GM12873 (cell line): ENCODE measurements around the gene RNASE13.
A peak's percentile ranks its signal among the peaks of the same experiment; 100 is the strongest.

Experiments used
- TF ChIP-seq, protein P1 (sequence below): IDR thresholded peaks from 2 replicates; pipeline ENCODE4 v1.5.1; 2012; ENCODE audit warnings: low read depth, mild to moderate bottlenecking, moderate library complexity, low read length, control low read depth; ENCODE audit not compliant: insufficient read depth; ENCODE audit errors: missing control alignments

RNASE13 gene

DNA sequence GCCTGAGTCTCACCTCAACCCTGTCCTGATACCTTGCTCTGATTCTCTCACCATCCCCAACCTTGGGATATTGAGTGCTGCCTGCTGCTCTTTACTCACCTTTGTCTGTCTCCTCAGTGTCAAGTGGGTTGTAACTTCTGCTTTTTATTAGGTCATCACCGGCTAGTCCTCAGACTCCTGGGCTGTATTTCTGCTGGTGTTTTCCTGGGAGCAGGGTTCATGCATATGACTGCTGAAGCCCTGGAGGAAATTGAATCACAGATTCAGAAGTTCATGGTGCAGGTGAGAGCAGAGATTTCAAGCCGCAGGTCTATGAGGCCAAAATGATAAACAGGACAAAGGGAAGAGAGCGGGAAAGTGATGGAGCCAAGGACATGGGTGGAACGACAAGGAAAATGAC is 35.0 kb downstream of the RNASE13 start:
- TF ChIP-seq, protein P1, sequence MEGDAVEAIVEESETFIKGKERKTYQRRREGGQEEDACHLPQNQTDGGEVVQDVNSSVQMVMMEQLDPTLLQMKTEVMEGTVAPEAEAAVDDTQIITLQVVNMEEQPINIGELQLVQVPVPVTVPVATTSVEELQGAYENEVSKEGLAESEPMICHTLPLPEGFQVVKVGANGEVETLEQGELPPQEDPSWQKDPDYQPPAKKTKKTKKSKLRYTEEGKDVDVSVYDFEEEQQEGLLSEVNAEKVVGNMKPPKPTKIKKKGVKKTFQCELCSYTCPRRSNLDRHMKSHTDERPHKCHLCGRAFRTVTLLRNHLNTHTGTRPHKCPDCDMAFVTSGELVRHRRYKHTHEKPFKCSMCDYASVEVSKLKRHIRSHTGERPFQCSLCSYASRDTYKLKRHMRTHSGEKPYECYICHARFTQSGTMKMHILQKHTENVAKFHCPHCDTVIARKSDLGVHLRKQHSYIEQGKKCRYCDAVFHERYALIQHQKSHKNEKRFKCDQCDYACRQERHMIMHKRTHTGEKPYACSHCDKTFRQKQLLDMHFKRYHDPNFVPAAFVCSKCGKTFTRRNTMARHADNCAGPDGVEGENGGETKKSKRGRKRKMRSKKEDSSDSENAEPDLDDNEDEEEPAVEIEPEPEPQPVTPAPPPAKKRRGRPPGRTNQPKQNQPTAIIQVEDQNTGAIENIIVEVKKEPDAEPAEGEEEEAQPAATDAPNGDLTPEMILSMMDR: no peak

DNA sequence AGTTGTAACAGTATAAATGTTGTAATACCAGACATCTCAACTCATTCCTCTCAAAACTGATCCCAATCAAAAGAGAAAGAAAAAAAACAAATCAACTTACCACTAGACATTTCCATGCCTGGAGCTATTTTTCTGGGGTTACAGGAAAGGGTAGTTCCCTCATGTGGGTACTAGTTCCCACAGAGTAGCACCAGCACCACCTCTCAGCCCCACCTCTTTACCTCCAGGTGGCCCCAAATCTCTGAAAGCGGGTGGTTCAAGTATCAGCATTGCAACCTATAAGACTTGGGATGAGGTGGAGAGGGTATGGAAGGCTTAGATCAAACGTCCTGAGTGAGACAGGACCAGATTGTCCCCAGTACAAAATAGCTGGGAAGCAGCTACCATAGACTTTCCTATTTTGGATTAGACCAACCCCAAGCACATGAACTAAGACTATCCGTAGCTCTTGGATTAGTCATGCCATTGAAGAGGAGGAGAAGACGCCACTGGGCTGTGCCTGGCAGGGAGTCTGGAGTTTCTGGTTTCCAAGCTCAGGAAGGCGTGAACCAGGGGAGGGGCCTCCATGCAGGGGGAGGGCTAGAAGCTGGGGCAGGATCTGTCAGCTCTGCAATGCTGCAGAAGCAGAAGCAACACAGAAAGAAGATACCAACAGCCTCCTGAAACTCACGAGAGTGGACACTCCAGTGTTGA is 35.8 kb downstream of the RNASE13 start, which contains the start of gene SLC39A2:
Gene SLC39A2, plus strand, starts transcription at position 620 of the 693 bp plus-strand sequence. CDS start 154 bp downstream, outside the sequence.
- TF ChIP-seq, protein P1: no peak

DNA sequence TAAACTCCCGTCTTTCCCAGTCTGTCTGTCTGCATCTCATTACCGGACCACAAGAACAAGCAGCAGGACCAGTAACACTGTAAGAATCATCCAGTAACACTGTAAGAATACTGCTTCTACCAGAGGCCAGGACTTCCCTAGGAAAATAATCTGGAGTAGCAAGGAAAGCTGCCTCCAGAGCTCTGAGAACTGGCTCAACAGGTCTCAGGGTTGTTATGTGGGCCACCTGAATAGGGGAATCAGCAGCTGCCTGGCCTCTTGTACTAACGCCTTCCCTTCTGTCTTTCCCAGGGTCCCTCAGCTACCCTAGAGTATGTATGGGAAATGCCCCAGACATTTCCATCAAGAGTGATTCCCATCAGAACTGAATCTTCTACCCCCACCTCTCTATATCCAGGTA is 36.5 kb downstream of the RNASE13 start:
- TF ChIP-seq, protein P1: no peak

DNA sequence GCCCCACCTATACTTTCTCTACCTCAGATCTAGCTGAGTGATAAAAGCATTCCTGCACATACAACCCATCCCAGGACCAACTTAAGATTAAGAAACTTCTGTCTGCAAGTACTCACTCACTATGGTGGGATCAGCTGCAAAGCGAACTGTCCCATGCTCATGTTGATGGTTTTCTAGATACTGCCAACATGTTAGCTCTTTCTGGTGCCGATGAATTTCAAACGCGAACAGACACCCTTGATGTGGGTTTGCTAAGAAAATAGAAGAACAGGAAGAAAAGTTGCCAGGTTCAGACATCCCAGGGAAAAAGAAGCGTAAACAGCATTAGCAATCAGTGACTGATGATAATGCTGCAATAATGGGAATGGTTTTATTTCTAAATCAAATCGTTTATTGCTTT is 37.0 kb downstream of the RNASE13 start:
- TF ChIP-seq, protein P1: no peak

DNA sequence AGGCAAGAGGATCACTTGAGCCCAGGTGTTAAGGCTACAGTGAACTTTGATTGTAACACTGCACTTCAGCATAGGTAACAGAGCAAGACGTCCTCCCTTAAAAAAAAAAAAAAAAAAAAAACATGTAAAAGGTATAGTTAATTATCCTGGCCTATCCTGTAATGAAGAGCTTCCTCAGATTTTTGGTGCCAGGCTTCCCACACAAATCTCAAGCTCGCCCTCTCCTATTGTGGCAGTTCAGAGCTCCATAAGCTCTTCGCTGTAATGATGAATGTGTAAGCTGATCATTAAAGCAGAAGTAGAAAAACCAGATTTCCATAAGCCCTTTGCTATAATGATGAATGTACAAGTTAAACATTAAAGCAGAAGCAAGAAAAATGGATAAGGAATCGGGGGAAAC is 37.5 kb downstream of the RNASE13 start:
- TF ChIP-seq, protein P1: no peak

DNA sequence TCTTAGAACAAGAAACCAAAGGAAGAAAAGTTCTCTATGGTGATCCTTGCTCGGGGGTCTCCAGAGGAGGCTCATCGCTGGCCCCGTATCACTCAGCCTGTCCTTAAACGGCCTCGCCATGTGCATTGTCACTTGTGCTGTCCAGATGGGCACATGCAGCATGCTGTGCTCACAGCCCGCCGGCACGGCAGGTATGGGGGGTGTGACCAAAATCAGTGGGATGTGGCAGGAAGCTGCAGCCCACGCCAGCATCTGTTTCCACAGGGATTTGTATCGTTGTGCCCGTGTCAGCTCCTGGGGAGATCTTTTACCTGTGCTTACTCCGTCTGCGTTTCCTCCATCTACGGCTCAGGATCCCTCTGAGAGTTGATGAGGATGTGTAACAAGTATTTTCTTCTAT is 38.1 kb downstream of the RNASE13 start:
- TF ChIP-seq, protein P1: no peak

DNA sequence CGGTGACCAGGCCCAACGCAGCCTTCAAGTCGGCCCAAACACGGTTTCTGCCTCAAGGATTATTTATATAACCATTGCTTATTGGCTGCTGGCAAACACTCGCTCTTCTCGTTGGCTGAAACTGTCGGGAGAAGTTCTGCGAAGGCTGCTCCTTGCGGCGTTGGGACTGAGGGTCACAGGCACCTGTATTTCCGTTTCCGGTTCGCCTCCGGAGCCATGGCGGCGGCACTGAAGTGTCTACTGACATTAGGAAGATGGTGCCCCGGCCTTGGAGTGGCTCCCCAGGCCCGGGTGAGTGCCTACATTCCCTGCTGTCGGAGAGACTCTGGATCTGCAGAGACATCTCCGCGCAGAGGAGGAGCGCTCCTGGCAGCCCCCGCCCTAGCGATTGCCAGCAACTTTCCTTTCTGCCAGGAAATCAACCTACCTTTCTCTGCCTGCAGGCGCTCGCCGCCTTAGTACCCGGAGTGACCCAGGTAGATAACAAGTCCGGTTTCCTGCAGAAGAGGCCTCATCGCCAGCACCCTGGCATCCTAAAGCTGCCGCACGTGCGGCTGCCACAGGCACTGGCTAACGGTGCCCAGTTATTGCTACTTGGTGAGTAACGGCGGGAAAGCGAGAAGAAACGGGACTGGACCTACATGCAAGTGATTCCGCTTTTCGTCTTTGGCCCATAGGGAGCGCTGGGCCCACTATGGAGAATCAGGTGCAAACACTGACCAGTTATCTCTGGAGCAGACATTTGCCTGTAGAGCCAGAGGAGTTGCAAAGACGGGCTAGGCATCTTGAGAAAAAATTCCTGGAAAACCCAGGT is 44.6 kb downstream of the RNASE13 start, which contains the start of gene METTL17:
Gene METTL17, plus strand, starts transcription at position 194 of the 814 bp plus-strand sequence. Its CDS starts 23 bp downstream, at position 217.
- TF ChIP-seq, protein P1: peak; percentile 56
